Measurements from ENCODE around the gene C9orf78. TPM values are rescaled to one million over a fixed set of nuclear protein-coding genes. Genes with fewer than 3 reads are reported as not detected.

Gene C9orf78
- total and polyA plus RNA-seq, 9 of the 15 experiments (the other 6 are each of a cell fraction or from before 2014, with no cell fraction given) = 94.6 to 266 (median 202) TPM

DNA sequence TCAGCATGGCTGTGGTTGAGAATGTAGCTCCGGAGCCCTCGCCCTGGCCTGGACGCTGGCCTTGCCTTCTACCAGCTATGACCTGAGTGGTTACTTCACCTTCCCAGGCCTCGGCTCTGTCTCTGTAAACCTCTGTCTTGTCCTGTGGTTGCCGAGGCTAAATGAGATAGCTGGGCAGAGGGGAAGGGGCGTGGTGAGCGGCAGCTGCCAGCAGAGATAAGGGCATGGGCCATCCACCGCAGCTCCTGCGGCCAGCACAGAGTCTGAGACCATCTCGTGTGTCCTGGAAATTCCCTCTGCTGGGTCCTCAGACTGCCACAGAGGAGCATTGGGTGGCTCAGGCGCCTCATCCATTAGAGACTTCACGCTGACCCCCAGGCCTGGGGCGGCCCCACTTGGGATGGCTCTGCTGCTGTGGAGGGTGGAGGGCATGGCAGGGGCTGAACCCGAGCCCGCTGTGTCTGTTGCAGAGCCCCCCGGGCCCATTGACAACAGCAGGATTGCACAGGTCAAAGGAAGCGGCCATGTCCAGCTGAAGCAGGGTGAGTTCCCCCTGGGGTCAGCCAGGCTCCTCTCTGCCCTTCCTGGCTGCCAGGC lies 44.1 kb upstream of the C9orf78 start (continued):
- TF ChIP-seq, protein P1, sequence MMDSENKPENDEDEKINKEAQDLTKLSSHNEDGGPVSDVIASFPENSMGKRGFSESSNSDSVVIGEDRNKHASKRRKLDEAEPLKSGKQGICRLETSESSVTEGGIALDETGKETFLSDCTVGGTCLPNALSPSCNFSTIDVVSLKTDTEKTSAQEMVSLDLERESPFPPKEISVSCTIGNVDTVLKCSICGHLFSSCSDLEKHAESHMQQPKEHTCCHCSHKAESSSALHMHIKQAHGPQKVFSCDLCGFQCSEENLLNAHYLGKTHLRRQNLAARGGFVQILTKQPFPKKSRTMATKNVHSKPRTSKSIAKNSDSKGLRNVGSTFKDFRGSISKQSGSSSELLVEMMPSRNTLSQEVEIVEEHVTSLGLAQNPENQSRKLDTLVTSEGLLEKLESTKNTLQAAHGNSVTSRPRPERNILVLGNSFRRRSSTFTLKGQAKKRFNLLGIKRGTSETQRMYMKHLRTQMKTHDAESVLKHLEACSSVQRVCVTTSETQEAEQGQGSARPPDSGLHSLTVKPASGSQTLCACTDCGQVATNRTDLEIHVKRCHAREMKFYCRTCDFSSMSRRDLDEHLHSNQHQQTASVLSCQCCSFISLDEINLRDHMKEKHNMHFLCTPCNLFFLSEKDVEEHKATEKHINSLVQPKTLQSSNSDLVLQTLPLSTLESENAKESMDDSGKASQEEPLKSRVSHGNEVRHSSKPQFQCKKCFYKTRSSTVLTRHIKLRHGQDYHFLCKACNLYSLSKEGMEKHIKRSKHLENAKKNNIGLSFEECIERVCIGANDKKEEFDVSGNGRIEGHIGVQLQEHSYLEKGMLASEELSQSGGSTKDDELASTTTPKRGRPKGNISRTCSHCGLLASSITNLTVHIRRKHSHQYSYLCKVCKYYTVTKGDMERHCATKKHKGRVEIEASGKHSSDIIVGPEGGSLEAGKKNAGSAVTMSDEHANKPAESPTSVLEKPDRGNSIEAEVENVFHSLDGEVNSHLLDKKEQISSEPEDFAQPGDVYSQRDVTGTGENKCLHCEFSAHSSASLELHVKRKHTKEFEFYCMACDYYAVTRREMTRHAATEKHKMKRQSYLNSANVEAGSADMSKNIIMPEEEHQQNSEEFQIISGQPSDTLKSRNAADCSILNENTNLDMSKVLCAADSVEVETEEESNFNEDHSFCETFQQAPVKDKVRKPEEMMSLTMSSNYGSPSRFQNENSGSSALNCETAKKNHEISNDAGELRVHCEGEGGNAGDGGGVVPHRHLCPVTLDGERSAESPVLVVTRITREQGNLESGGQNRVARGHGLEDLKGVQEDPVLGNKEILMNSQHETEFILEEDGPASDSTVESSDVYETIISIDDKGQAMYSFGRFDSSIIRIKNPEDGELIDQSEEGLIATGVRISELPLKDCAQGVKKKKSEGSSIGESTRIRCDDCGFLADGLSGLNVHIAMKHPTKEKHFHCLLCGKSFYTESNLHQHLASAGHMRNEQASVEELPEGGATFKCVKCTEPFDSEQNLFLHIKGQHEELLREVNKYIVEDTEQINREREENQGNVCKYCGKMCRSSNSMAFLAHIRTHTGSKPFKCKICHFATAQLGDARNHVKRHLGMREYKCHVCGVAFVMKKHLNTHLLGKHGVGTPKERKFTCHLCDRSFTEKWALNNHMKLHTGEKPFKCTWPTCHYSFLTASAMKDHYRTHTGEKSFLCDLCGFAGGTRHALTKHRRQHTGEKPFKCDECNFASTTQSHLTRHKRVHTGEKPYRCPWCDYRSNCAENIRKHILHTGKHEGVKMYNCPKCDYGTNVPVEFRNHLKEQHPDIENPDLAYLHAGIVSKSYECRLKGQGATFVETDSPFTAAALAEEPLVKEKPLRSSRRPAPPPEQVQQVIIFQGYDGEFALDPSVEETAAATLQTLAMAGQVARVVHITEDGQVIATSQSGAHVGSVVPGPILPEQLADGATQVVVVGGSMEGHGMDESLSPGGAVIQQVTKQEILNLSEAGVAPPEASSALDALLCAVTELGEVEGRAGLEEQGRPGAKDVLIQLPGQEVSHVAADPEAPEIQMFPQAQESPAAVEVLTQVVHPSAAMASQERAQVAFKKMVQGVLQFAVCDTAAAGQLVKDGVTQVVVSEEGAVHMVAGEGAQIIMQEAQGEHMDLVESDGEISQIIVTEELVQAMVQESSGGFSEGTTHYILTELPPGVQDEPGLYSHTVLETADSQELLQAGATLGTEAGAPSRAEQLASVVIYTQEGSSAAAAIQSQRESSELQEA (IDR thresholded peaks at IDR 0.05; ENCODE audit: low read depth) = no peak
- TF ChIP-seq SLC30A9 (CRISPR knock-in tag; IDR thresholded peaks at IDR 0.05) (no peak), CUX1 (CRISPR knock-in tag; IDR thresholded peaks at IDR 0.05) (no peak), NONO (IDR thresholded peaks at IDR 0.05; ENCODE audit: low read depth in 2 of 2, low read length in 1 of 2) (no peak), KLF1 (tag; IDR thresholded peaks at IDR 0.05) (peak; percentile 10; the same call in 1 of the 2 replicates), CXXC5 (CRISPR knock-in tag; IDR thresholded peaks at IDR 0.05) (no peak; the same call in none of the 2 replicates), KDM1A (IDR thresholded peaks at IDR 0.05) (no peak), HNRNPLL (IDR thresholded peaks at IDR 0.05; ENCODE audit: low read depth, low read length, poor library complexity, severe bottlenecking) (peak; percentile 23), OTX1 (CRISPR knock-in tag; IDR thresholded peaks at IDR 0.05) (peak; percentile 86), NR2F6 (CRISPR knock-in tag; IDR thresholded peaks at IDR 0.05) (no peak; the same call in 1 of the 2 replicates), ZNF764 (CRISPR knock-in tag; IDR thresholded peaks at IDR 0.05; ENCODE audit: low read depth) (0 out of 2 replicates have a peak, but pooled peaks have one; percentile 27), ZNF24 (IDR thresholded peaks at IDR 0.05) (no peak), ZFPM2 (CRISPR knock-in tag; IDR thresholded peaks at IDR 0.05) (no peak), ZNF507 (tag; conservative IDR thresholded peaks at IDR 0.05) (no peak)
- TF ChIP-seq, protein P2, sequence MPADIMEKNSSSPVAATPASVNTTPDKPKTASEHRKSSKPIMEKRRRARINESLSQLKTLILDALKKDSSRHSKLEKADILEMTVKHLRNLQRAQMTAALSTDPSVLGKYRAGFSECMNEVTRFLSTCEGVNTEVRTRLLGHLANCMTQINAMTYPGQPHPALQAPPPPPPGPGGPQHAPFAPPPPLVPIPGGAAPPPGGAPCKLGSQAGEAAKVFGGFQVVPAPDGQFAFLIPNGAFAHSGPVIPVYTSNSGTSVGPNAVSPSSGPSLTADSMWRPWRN (IDR thresholded peaks at IDR 0.05; ENCODE audit: low read depth) = no peak
